Bladder microvascular endothelial cell (primary cell): ENCODE measurements around the gene ZXDC. TPM values are rescaled to one million over a fixed set of nuclear protein-coding genes. Genes with fewer than 3 reads are reported as not detected.

Experiments used
- total RNA-seq: library from RNA; depleted of rRNA; stranded (reverse); fragments of >200 nt; gene quantifications from 2 replicates; pipeline ENCODE4 v1.2.3, GENCODE V29; 2014

ZXDC gene
- 9.1 and 21.0 TPM in 2 replicates for total RNA-seq

GRCh38 chr3:126475413-126476114, at the start of gene ZXDC:
ZXDC (minus strand) TSS chr3:126475891; CDS start chr3:126475865, 26 bp downstream.

GRCh38 chr3:126523745-126524428, 48.2 kb upstream of the ZXDC start, which contains the start of gene CHST13:
CHST13 (plus strand) TSS chr3:126524155; CDS start chr3:126524333, 178 bp downstream.

GRCh38 chr3:126517291-126517951, 41.7 kb upstream of the ZXDC start, which contains the start of gene UROC1:
UROC1 (minus strand) TSS chr3:126517773; CDS start chr3:126517719, 54 bp downstream.

GRCh38 chr3:126394179-126394976, 81.3 kb downstream of the ZXDC start, which contains the start of gene CFAP100:
CFAP100 (plus strand) TSS chr3:126394909; CDS start chr3:126396001, 1,092 bp downstream.

Other genes with a start within 250 kb of the ZXDC start
- 0.49 and 1.7 TPM in 2 replicates for gene KLF15, start 118.5 kb downstream of the ZXDC start, total RNA-seq
- gene CFAP100, start 81.0 kb downstream of the ZXDC start, total RNA-seq, result not detected in 2 replicates
- gene UROC1, start 41.9 kb upstream of the ZXDC start, total RNA-seq, result not detected in 2 replicates
- not detected in 2 replicates for gene CHST13, start 48.3 kb upstream of the ZXDC start, total RNA-seq
- not detected in 2 replicates for gene C3orf22, start 83.0 kb upstream of the ZXDC start, total RNA-seq
- gene TXNRD3, start 179.2 kb upstream of the ZXDC start, total RNA-seq, result 6.6 and 9.1 TPM in 2 replicates
- gene CHCHD6, start 228.3 kb upstream of the ZXDC start, total RNA-seq, result 4.5 and 6.2 TPM in 2 replicates